Measurements from ENCODE around the gene RAPGEF1. TPM values are rescaled to one million over a fixed set of nuclear protein-coding genes. Genes with fewer than 3 reads are reported as not detected.

Gene RAPGEF1
- polyA plus RNA-seq, 1 donor = 122 TPM

DNA sequence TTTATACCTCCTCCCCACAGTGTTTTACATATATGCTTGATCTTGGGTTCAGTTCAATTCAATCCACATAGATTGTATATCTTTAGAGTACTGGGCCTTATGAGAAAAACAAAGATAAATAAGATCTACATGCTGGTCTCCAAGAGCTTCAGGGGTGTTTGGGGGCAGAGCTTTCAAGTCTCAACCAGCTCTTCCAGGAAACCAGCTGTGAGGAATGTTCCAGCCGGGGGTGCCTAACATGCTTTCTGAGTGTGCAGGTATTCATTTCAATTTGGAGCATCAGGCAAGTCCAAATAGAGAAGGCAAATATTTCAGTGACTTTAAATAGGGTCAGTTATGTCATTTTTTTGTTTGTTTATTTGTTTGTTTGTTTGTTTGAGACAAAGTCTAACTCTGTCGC, 5.7 kb upstream of the RAPGEF1 start:
- no peak for DNase-seq

DNA sequence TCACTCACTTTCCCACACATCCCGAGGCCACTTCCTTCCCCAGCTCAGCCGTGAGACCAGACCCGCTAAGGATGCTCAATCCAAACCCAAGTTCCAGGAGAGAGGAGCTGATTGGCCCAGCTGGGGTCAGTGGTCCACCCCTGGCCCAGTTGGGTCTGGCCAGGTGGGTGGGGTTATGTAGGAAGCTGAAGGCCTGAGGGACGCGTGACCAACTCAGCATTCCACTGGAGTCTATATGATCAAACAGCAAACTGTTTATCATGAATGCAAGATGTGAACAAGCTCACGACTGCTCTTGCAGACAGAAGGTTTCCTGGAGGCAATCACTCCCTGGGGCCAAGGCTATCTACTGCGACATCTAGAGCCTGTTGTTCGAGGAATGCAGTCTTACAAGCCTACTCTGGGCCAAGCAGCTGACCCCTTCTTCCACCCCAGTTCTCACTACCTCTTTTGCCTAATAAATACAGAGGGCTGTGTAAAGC, 4.9 kb upstream of the RAPGEF1 start:
- DNase-seq = no peak

DNA sequence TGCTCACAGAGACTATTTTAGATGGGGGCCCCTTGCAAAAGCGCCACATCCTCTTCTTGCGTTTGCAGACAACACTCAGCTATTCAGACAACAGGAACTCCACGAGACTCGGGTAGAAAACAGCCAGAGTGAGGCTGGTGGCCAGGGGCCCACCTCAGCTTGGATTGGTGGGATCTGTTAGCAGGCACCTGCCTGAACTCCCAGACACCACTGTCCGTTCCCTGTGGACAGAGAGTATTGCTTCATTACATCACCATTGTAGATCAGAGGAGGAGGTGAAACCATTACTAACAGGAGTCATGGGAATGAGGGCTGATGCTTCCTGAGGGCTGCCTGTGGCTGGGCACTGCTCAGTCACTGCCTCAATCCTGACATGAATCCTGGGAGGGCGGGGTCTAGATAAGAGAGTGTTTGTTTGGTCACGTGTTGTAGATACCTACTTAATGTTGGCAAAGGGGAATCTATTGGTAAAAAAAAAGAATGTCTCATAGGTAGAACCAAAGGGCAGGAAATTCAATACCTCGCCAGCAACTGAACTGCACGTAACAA, 4.4 kb upstream of the RAPGEF1 start:
- DNase-seq = no peak

DNA sequence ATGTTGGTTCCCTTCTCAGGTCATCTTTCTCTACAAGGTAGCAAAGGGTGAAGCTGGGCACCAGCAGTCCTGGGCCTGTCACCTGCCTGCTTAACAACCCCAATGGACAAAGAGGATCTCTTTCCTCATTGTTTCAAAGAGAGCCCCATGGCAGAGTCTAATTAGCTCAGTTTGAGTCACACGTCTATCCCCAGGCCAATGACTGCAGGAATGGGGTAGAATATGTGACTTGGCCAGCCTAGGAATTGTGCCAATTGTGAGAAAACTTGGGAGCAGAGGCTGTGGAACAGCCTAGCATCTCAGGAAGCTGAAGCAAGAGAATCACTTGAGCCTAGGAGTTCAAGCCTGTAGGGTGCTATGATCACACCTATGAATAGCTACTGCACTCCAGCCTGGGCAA, 3.6 kb upstream of the RAPGEF1 start:
- DNase-seq = no peak

DNA sequence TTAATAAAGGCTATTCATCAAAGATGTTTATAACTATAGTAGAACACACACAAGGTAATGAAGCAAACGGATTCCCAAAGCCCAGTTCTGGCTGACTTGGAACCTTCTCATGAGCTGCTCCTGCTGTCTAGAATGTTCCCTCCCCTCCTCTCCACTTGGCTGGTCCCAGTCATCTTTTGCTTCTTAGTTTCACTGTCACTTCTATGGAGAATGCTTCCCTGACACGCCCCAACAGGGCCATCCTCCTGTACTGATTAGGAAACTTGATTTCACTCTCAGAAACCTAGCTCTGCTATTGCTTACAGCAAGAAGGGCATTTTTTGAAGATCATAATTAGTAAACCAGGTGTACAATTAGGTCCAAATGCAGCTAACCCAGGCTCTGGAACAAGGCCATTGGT, 3.2 kb upstream of the RAPGEF1 start:
- no peak for DNase-seq

DNA sequence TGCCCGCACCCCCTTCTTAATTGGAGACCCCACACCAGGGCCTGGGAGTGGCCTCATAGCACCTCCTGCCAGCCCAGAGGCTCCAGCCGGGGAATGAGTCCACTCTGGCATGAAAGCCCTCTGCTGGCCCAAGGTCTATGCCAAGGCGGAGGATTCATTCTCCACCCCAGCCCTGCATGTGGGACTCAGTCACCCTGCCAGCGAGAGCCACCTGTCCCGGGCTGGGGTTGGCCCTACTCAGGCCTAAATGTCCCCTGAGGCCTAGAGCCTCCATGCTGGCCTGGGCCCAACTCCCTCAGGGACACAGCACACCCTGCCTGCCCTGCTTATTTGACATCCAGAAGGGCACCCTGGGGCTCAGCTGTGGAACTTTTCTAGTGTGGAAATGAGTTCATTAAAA, 1.0 kb upstream of the RAPGEF1 start:
- no peak for DNase-seq

DNA sequence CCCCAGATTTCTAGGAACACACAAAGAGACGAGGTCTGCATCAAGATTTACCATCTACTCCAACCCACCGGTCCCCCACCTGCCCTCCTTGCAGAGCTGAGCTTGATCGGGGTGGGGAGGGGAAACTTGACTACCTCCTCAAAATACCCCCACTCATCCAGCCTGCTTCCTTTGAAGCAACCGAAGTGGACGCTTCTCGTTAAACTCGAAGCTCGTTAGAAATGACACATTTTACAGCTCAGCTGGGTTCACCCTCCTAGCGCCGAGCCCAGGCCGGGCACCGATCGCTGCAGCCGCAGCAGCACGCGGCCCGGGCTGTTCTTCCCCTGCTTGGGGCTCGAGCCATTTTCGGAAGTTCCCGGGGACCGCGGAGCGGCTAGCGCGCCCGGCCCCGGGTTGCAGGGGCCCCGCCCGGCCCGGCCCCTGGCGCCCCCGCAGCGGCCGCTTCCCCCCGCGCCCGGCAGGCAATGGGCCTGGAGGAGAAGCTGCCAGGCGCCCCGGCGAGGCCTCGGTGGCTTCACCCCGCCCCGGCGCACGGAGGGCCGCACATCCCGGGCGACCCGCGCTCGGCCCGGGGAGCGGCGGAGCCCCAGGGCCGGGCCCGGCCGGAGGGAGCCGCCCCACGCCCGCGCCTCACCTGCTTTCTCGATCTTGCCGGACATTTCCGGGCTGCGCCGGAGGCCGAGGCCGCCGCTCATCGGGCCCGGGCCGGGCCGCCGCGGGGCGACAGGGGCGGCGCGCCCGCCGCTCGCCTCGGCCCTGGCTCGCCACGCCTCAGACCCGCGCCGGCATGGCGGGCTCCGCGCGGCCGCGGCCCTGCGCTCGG, 530 bp downstream of the RAPGEF1 start:
- peak; percentile 45 for DNase-seq

DNA sequence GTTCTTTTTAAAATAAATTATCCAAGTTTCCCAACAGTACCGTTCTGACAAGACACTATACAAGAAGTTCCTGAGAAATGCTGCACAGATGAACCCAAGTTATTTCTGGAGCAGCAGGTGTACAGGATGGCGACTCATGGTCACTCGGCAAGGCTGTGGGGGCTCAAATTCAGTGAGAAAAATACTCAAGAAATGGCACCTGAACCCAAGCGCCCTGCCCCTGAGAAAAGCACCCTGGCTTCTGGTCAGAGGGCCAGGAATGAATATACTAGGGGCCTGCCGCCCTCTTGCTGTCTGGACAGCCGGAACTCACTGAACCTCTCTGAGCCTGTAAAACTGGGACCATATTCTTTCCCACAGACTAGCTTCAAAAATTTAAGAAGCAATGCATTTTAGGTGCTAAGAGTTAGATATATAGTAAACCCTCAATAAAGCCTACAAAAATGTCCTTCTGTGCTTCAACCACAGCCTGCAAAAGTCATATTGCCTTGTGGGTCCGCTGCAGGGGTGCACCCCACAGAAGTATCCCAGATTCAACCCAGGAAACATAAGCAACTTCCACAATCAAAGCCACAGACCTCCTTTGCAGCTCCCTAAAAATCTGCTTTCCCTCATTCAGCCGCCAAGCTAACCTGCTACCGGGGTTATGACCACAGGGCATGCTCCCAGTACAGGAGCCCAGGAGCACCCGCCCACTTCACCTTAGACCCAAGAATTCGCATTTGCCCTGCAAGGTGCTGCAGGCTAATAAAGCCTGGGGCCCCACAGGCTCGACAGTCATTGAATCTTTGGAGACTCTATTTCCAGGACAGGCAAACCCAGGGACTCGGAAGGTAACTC, 1.4 kb downstream of the RAPGEF1 start:
- DNase-seq = no peak

DNA sequence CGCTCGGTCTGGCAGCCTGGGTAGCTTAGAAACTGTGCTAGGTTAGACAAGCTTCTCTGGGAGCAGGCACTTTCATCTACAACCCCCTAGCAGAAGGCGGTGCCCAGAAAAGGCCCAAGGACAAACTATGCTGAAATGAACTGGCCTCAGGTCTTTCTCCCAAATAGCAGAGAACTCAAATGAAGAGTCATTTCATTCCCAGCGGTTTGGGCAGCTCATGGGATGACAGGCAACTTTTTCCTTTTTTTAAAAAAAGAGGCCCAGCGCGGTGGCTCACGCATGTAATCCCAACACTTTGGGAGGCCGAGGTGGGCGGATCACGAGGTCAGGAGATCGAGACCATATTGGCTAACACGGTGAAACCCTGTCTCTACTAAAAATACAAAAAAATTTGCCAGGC, 2.5 kb downstream of the RAPGEF1 start:
- DNase-seq = no peak

DNA sequence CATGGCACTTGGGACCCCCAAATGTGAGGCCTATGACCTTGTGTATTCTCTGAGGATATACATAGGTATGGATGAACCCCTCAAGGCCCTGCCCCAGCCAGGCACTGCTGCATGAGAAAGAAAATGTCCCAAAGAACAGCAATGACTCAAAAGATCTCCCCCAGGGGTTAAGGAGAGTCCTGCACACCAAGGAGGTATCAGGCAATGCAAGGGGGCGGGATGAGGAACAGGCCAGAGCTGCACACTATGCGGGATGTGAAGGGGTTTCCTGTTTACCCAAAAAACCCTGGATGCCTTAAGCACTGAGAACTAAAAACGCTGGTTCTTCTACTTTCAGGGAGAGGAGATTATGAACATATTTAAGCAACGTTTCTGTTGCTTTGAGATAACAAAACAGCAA, 3.4 kb downstream of the RAPGEF1 start:
- no peak for DNase-seq

DNA sequence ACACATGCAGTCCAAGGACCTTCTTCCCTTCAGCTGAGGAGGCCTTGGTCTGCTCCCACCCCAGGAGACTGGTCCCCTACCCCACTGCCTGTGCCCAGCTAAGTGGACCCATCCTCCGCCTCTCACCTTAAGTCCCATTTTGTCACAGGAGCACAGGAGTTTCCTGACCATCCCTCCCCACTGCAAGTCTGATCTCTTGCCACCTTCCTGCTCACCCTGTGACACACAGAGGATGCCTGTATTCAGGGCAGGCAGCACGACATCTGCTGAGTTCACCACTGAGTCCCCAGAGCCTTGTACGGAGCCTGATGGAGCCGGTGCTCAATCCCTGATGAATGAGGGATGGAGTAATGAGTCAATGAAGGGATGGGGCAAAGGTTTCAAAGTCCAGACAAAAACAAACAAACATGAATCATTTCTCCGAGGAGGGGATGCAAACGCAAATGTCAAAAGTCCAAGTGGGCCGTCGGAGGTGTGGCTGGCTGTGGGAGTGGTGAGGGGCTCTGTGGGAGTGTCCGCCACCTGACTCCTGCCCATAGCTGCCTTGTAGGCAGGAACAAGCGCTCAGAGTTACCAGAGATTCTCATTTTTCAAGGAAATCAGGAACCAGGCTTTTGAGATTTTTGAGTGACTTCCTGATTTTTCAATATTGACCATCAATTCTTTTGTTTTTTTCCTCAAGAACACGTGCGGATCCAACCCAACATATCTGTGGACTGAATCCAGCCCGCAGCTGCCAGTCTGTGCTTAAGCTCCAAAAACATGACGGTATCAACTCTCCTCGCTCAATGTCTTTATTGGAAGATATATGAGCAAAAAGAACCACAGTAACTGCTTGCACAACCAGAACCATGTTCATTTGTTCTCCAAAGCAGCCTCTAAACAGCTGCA, 4.4 kb downstream of the RAPGEF1 start:
- no peak for DNase-seq

DNA sequence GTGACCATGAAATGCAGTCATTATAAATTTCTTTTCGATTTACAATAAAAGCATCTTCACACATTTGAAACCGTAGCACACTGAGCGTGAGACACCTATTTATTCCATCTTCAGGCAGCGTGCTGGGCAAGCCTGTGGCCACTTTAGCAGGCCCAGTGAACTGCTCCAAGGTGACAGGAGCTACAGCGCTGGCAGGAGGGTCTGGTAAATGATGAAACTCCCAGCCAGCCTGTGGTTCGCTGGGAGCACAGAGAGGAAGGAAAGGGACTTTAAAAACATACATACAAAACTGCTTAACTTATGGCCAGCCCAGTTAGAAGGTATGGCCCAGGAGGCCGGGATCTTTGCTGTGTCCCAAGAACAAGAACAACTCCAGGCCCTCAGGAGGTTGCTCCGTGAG, 5.1 kb downstream of the RAPGEF1 start:
- no peak for DNase-seq

DNA sequence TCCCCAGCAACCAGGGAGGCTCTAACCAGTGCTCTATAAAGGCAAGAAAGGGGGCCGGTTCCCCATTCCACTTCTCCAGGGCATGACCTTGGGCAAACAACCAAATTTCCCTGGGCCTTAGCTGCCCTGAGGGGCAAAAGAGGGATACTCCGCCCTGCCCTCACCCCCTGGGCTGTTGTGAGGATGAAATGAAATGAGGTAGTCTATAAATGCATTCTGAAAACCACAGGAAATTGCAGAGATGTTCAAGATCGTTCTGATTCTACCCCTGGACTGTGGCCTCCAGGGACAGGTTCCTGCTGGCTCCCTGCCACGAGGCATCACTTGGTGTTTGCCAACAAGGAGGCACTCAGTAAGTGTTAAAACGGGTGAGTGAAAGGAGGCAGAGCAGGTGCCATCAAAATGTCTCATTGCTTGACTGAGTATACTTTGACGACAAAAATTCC, 5.7 kb downstream of the RAPGEF1 start:
- DNase-seq = no peak

DNA sequence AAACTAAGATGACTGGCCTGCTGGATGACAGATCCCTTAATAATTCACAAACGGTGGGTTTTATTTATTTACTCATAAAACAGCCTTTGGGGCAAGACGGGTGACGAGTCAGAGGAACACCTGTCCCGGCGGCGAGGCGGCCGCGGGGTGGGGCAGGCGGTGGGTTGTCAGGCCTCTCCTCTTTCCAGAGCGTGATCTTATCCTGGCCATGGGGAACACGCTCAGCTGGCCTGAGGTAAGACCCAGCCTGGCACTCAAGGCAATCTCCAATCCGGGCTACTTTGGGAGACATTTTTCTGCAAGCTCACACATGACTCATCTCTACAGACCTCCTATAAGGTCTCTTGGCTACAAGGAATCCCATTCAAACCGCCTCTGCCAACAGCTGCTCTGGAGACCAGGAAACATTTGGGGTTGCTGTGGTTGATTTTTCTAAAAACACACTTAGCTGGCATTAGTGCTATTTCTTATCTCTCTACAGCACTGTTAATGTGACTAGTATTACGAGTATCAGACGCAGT, 6.3 kb downstream of the RAPGEF1 start:
- DNase-seq = no peak

DNA sequence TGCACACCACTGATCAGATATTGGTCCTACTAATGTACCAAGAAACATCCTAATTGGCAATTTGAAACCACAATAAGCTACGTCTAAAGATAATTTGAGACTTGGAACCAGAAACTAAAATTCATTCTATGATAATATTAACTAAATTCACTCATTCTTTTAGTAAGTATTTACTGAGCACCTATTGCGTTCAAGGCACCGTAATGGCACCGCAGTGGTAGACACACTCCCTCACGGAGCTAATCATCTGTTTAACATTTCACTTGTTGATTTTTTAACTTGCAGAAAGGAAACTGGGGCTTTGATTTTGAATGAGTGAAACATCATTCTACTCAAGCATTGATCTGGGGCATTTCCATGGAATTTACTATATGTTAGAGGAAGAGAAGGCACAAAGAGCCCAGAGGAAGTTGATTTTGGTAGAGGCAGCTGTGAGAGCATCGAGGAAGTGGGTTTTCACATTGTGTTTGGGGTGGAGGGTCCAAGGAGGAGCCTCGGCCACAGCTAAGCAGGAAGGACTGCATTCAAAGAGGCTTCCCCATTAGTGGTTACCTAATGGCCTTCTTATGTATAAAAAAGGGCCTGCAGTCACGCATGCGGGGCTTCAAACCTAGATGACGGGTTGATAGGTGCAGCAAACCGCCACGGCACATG, 7.1 kb downstream of the RAPGEF1 start:
- no peak for DNase-seq

DNA sequence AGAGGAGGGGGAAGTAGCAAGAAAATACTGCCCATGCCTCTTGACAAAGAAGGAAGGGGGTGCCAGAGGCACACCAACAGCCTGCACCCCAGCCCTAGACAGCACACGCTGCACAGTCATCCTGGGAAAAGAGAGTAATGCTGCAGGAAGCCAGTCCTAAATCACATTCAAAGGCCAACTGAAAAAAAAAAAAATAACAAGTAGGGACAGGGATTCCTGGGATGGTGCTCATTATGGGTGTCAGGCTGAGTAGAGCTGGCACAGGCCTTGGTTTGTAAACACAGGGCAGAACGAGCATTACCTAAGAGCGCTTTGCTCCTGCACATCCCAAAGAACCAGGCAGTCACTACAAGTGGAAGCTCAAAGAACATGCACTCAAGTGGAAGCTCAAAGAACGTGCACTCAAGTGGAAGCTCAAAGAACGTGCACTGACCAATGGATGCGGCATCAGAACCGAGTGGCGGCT, 7.8 kb downstream of the RAPGEF1 start:
- DNase-seq = no peak

DNA sequence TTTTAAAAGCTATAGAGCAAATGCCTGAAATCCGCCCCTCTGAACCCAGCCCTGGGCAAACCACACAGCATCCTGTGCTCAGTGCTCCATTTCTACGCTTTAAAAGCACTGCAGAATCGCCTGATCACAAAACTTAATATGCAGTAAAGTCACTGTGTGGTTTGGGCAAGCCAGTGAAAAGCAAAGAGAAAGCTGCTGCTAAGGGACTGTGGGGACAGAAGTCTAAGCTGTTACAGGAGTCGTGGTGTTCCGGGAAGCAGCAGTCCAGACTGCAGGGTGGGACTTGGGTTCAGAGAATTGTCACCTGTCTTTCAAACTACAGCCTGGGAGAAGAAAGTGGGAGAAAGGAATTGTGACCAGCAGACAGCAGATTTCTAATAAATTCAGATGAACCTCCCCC, 8.2 kb downstream of the RAPGEF1 start:
- DNase-seq = no peak

DNA sequence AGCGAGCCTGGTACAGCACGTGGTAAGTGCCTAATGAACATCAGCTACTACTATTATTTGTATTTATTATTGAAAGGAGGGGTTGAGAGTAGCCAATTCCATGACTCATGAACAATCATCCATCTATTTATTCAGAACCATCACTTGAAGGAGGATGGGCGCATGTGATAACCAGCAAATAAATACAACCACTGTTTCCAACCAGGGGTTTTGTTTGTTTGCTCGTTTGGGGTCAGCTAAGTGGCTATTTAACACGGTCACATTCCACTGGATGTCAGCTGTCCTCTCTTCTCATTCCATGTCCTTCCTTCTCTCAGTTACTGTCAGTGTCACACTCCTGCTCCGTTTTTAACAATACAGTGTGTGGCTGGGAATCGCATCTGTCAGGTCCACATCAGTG, 8.6 kb downstream of the RAPGEF1 start:
- DNase-seq = no peak

DNA sequence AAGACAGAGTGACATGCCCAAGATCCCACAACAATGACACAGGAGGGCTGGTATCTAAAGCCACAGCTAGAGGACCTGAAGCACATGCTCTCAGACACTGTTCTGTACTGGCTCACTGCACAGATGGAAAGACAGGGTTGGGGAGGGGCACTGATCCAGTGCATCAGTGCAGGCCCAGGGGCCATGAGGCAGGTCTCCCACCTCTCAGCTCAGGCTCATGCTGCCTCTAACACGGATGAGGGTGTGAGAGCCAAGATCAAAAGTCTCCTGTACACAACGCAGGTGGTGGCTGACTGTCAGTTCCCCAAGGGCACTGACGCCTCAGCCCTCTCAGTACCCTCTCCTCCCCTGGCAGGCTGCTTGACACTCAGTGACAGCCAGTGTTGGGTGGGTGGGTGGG, 10.9 kb downstream of the RAPGEF1 start:
- no peak for DNase-seq

DNA sequence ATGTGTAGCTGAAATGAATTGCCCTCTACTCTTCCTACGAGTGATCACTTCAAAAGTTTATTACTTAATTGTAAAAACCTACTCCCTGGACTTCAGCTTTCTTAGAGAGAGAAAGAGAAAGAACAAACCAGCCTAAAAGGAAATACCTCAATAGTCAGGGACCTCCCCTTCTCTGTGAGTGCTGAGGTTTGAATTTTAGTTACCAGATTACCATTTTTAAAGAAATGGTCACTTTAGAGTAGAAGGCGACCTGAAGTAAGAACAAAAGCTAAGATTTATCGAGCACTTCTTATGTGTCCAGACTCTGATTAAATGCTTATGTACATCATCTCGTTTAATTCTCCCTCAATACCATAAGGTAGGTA, 11.3 kb downstream of the RAPGEF1 start:
- no peak for DNase-seq

DNA sequence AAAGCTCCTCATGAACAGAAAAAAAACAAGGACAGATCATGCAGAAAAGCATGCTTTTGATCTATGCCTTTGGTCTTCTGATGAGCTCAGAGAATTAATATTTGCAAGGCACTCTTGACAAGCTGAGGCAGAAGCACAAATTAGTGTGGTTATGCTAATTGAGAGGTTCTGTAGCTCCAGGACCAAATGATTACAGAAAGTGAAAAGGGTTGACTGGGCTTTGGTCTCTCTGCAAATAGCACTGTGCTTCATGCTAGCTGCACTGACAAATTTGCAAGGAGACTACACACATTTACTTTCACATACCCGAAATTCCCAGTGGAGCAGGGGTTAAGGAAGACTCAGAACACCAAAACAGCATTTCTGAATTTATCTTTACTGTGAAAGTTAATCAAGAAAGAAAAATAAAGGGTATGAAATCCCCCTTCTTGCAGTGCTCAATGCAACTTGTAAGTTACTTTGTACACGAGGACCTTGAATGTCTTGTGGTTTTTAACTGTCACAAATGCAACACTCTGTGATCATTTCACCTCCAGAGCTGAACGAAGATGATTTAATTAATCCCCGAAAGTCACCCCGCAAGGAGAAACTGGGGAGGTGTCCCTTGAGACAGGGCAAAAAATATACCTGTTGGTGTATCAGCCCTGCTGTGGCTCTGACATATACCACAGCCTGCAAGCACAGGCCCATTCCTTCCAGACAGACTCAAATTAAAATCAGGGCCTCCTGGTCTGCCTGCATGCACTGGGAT, 11.9 kb downstream of the RAPGEF1 start:
- DNase-seq = no peak
